Thoracic aorta (tissue), 2 donors: Measurements from ENCODE around the gene CYP2W1. TPM values are rescaled to one million over a fixed set of nuclear protein-coding genes. Genes with fewer than 3 reads are reported as not detected.

ENCODE experiments used
- ATAC-seq: fragments of 150-250 bp; one replicate; pipeline ENCODE4 v1.8.0; 2017; ENCODE audit warnings: low read depth; ENCODE audit not compliant: insufficient number of reproducible peaks, low FRiP score
- DNase-seq: peaks from one replicate; pipeline ENCODE4 v3.0.0-alpha.2; 2020; ENCODE audit warnings: low spot score
- H3K27ac ChIP-seq, 2 donors: fragments of 200-600 bp; sonication (generic); 1 replicate in 1 of 2; 2 replicates in 1 of 2; pipeline ENCODE4 v1.5.1; 2016; ENCODE audit warnings: mild to moderate bottlenecking in 2 of 2, moderate library complexity in 2 of 2
- H3K27me3 ChIP-seq: fragments of 200-600 bp; sonication (generic); replicated peaks from 2 replicates; pipeline ENCODE4 v1.6.0; 2016; ENCODE audit warnings: mild to moderate bottlenecking; ENCODE audit not compliant: insufficient read depth
- H3K36me3 ChIP-seq: fragments of 200-600 bp; sonication (generic); one replicate; pipeline ENCODE4 v1.5.1; 2016
- H3K4me1 ChIP-seq, 2 donors: fragments of 200-600 bp; sonication (generic); 1 replicate in 1 of 2; 2 replicates in 1 of 2; pipeline versions ENCODE4 v1.5.1 to v1.6.0; 2016; ENCODE audit warnings: low read depth in 2 of 2, mild to moderate bottlenecking in 1 of 2; ENCODE audit not compliant: control insufficient read depth in 1 of 2
- H3K4me3 ChIP-seq: fragments of 200-600 bp; sonication (generic); 2 replicates; pipeline ENCODE4 v1.5.1; 2016; ENCODE audit warnings: mild to moderate bottlenecking
- H3K9me3 ChIP-seq: fragments of 200-600 bp; sonication (generic); 2 replicates; pipeline ENCODE4 v1.5.1; 2016
- CTCF ChIP-seq: fragments of 200-600 bp; sonication (generic); IDR thresholded peaks from one replicate; pipeline ENCODE4 v1.5.1; 2019; ENCODE audit warnings: antibody characterized with exemption
- total RNA-seq, 2 donors: library from RNA; depleted of rRNA; stranded (reverse); fragments of >200 nt; gene quantifications; one replicate each; pipeline versions ENCODE4 v1.1.0 to v1.2.3, GENCODE V29; 2016

The CYP2W1 gene
- total RNA-seq, 2 donors from 2014 or later, result not detected

- Histone ChIP-seq H3K4me1 (peaks cover 8 to 32% of the 10 kb centered on the region in 2 donors), H3K4me3 (no peak overlapping the region), H3K36me3 (peaks cover 11% of the 10 kb centered on the region), H3K27me3 (no peaks in the 10 kb centered on the region), H3K27ac (no peak overlapping the region), H3K9me3 (no peaks in the 10 kb centered on the region)
- ATAC-seq (no peak), DNase-seq (no peak)
- no peak for TF ChIP-seq CTCF
These were observed 43.0 kb downstream of the CYP2W1 start for GRCh38 chr7:1025743-1026581.

- no peak for DNase-seq
- Histone ChIP-seq H3K4me3 (peak overlapping the region; percentile 91), H3K27me3 (no peaks in the 10 kb centered on the region), H3K36me3 (peaks cover 7% of the 10 kb centered on the region), H3K4me1 (peaks cover 8 to 32% of the 10 kb centered on the region in 2 donors), H3K9me3 (no peaks in the 10 kb centered on the region), H3K27ac (no peak overlapping the region)
- no peak for TF ChIP-seq CTCF
- ATAC-seq, result no peak
These were observed 43.8 kb downstream of the CYP2W1 start for GRCh38 chr7:1026721-1027161.

GRCh38 chr7:1027242-1028043 lies 44.5 kb downstream of the CYP2W1 start:
- H3K4me3 ChIP-seq, result peak overlapping the region; percentile 91
- peaks cover 8 to 32% of the 10 kb centered on the region in 2 donors for H3K4me1 ChIP-seq
- peak overlapping the region; percentile 40 to 85 for H3K27ac ChIP-seq
- ATAC-seq (peak; percentile 31), DNase-seq (no peak)
- no peak for TF ChIP-seq CTCF
- H3K9me3 ChIP-seq, result no peaks in the 10 kb centered on the region
- no peaks in the 10 kb centered on the region for H3K27me3 ChIP-seq
- H3K36me3 ChIP-seq, result peaks cover 7% of the 10 kb centered on the region

- H3K4me3 ChIP-seq, result peak overlapping the region; percentile 91
- peaks cover 8 to 32% of the 10 kb centered on the region in 2 donors for H3K4me1 ChIP-seq
- ATAC-seq, result peak; percentile 87
- H3K27ac ChIP-seq, result peak overlapping the region; percentile 85
- TF ChIP-seq CTCF, result no peak
- no peaks in the 10 kb centered on the region for H3K9me3 ChIP-seq
- H3K36me3 ChIP-seq, result peaks cover 7% of the 10 kb centered on the region
- peak; percentile 66 for DNase-seq
- H3K27me3 ChIP-seq, result no peaks in the 10 kb centered on the region
These were observed 45.2 kb downstream of the CYP2W1 start for GRCh38 chr7:1028044-1028770.
